Skeletal muscle tissue (tissue), 4 donors: ENCODE data around the gene LRRC56. TPM values are rescaled to one million over a fixed set of nuclear protein-coding genes. Genes with fewer than 3 reads are reported as not detected.

ENCODE experiments used
- H3K27ac ChIP-seq: one replicate; pipeline ENCODE4 v1.7.0; 2013; ENCODE audit warnings: mild to moderate bottlenecking, low read depth, low read length, inconsistent platforms
- H3K27me3 ChIP-seq, 3 donors: one replicate each; pipeline ENCODE4 v1.7.0; 2013; ENCODE audit warnings: low read length in 3 of 3; ENCODE audit not compliant: control insufficient read depth in 3 of 3, insufficient read depth in 3 of 3
- H3K36me3 ChIP-seq, 3 donors: one replicate each; pipeline ENCODE4 v1.7.0; 2013; ENCODE audit warnings: low read length in 3 of 3; ENCODE audit not compliant: control insufficient read depth in 3 of 3, insufficient read depth in 3 of 3
- H3K4me1 ChIP-seq, 3 donors: one replicate each; pipeline ENCODE4 v1.7.0; 2013; ENCODE audit warnings: low read length in 3 of 3, mild to moderate bottlenecking in 3 of 3; ENCODE audit not compliant: control insufficient read depth in 3 of 3, insufficient read depth in 3 of 3
- H3K4me3 ChIP-seq, 3 donors: one replicate each; pipeline ENCODE4 v1.7.0; 2013; ENCODE audit warnings: low read length in 3 of 3
- H3K9ac ChIP-seq, 3 donors: one replicate each; pipeline ENCODE4 v1.7.0; 2013; ENCODE audit warnings: low read length in 3 of 3, mild to moderate bottlenecking in 3 of 3, moderate library complexity in 2 of 3, low read depth in 1 of 3
- H3K9me3 ChIP-seq, 3 donors: one replicate each; pipeline ENCODE4 v1.7.0; 2013; ENCODE audit warnings: low read length in 3 of 3; ENCODE audit not compliant: control insufficient read depth in 3 of 3
- total RNA-seq: library from RNA; depleted of rRNA; stranded (reverse); fragments of >200 nt; gene quantifications from one replicate; pipeline ENCODE4 v1.2.3, GENCODE V29; 2014
- donor health status: Osteomylitis.

LRRC56 gene
- total RNA-seq, 1 donor from 2014 or later: under 0.01 TPM

DNA sequence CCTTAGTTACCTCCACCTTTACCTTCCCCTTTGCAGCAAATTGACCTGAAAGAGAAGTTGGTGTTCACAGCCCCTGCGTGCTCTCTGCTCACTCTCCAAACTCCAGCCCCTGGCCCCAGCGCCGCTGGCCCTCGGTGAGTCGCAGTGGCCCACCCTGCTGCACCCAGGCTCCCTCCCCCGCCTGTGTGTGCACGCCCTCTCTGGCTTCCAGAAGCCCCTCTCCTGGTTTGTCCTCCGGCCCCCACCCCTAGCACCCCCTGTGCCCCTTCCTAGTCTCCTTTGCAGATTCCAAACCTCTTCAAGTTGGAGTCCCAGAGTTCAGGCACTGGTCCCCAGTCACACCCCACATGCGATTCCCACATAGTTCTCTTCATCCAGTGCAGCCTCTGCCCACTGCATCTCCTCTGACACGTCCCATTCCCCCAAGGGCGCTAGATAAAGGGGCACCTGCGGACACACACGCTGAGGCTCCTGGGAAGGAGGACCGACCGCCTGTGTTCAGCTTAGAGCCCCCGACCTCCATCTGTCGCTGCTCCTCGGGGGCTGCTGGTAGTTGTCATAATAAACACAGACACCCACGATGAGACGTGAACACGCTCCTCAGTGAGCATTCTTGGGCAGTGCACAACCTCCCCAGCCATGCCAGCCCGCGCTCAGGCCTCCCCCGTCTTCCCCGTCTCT, 37.4 kb downstream of the LRRC56 start:
- peaks cover 42 to 50% (median 43%) of the 10 kb centered on the region in 3 donors for H3K4me1 ChIP-seq
- H3K9me3 ChIP-seq: no peaks in the 10 kb centered on the region
- H3K27ac ChIP-seq: no peak overlapping the region
- H3K9ac ChIP-seq: peak overlapping the region in 2 of 3 donors; percentile 73 to 83
- H3K36me3 ChIP-seq: peaks cover 0 to 3% (median 2%) of the 10 kb centered on the region in 3 donors
- no peaks in the 10 kb centered on the region for H3K27me3 ChIP-seq
- peak overlapping the region; percentile 51 to 88 (median 80) for H3K4me3 ChIP-seq

DNA sequence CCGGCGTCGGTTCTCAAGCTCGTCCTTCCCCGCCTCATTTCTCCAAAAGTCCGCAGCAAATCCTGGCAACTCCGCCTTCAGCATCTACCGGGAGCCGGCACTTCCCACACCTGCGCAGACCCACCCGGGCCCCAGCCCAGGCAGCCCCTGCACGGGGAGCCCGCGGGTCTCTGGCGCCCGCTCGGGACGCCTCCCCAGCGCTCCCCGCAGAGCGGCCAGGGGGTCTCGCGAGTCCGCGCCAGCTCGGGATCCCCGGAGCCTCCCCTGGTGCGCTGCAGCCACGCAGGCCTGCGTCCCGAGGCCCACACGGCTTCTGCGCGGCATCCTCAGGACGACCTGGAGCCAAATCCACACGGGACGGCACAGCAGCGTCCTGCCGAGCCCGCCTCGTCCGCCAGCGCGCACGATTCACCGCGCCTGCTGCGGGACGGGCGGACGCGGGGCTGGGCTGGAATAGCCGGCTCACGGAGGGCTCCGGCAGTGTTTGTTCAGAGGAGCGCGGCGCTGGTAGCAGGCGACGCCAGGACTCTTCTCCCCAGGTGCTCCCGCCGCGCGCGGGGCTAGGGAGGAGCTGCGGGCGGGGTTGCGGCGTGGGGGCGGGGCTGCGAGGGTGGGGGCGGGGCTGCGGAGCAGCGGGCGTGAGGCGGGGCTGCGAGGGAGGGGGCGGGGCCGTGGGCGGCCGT, 38.1 kb downstream of the LRRC56 start:
- no peaks in the 10 kb centered on the region for H3K9me3 ChIP-seq
- H3K9ac ChIP-seq: peak overlapping the region; percentile 61 to 83 (median 73)
- no peaks in the 10 kb centered on the region for H3K27me3 ChIP-seq
- peaks cover 49 to 57% (median 49%) of the 10 kb centered on the region in 3 donors for H3K4me1 ChIP-seq
- H3K4me3 ChIP-seq: peak overlapping the region; percentile 51 to 88 (median 80)
- peaks cover 0 to 3% (median 2%) of the 10 kb centered on the region in 3 donors for H3K36me3 ChIP-seq
- no peak overlapping the region for H3K27ac ChIP-seq

DNA sequence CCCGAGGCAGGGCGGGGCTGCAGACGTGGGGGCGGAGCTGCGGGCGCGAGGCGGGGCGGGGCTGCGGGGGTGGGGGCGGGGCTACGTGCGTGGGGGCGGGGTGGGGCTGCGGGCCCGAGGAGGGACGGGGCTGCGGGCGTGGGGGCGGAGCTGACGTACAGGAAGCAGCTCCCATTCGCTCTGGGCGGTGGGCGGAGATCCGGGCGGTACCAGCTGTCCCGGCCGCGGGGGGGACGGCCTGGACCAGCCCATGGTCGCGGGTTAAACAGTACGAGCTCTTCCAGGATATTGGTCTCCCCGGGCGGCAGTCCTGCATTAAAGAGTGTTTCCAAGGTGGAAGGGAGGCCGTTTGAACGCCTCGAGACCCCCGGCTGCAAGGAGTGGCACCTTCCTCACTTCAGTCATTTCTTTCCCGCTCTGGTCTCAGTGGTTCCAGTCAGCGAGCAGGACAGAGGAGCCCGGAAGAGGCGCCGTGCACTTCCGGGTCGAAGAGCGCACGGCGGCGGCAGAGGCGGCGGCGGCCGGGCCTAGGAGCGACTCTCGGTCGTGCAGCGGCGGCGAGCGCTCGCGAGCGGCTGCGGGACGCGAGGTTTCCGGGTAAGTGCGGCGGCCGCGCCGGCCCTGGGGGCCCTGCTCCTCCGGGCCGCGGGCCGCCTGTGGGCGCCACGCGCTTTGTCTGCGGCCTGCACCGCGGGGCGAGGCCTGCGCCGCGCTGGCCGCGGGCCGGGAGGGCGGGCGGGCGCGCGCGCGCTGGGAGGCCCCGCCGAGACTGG, 38.9 kb downstream of the LRRC56 start, which contains the start of gene PHRF1:
Gene PHRF1 (plus strand): TSS at position 475 of the 773 bp plus-strand sequence. CDS start 5,043 bp downstream, outside the sequence.
- H3K4me1 ChIP-seq: peaks cover 51 to 59% (median 51%) of the 10 kb centered on the region in 3 donors
- H3K9ac ChIP-seq: peak within 1 kb of the TSS; percentile 93 to 99 (median 98)
- H3K9me3 ChIP-seq: no peaks in the 10 kb centered on the region

DNA sequence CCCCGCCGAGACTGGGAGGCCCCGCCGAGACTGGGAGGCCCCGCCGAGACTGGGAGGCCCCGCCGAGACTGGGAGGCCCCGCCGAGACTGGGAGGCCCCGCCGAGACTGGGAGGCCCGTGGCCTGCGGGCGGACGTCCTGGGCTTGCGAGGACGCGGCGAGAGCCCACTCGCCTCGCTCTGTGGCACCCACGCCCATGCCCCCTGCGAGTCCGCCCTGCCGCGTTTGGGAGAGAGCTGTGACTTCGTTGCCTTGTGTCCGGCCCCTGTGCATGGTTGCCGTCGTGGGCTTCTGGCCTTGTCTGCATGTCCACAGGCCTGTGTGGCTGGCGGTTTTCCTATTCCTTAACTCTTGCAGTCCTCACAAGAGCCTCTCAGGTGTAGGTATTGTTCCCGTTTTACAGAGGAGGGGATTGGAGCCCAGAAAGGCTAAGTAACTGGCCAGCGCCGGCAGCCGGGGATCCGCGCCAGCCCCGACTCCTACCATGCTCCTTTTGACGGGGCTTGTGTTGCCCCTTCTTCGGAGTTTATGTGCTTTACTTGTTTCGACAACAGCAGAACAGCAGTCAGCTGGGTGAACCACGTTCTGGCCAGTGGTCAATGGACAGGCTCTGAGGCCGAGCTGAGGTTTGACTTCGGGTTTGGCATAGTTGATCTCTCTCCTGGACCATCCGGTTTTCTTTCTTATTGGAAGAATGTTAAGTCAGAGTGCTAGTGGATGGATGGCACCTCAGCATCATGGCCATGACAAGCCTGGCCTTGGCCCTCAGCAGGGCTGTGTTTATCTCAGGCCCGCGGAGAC, 39.7 kb downstream of the LRRC56 start:
- Histone ChIP-seq H3K9ac (peak overlapping the region; percentile 87 to 97 (median 95)), H3K27ac (peak overlapping the region; percentile 58)

More for the DNA sequence above, 38.9 kb downstream of the LRRC56 start, which contains the start of gene PHRF1:
- Histone ChIP-seq H3K4me3 (peak within 1 kb of the TSS; percentile 93 to 98 (median 94)), H3K36me3 (peaks cover 0 to 3% (median 2%) of the 10 kb centered on the region in 3 donors), H3K27me3 (no peaks in the 10 kb centered on the region), H3K27ac (peak within 1 kb of the TSS; percentile 96)

DNA sequence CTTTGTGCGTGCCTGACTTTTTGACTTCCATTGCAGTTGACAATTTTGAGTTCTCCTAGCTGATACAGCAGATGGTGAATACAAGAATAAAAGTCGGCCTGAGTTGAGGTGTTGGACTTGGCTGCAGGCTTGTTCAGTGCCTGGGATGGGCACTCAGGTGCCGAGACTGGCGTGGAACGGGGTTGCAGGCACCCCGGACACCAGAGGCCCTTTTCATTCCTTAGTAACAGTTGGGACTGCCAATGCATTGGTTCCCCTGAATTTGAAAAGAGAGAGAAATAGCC, 40.2 kb downstream of the LRRC56 start:
- Histone ChIP-seq H3K36me3 (peaks cover 7 to 9% (median 8%) of the 10 kb centered on the region in 3 donors), H3K27ac (no peak overlapping the region), H3K9ac (peak overlapping the region; percentile 87 to 97 (median 95)), H3K4me1 (peaks cover 52 to 65% (median 54%) of the 10 kb centered on the region in 3 donors), H3K4me3 (peak overlapping the region; percentile 92 to 98 (median 94)), H3K9me3 (no peaks in the 10 kb centered on the region), H3K27me3 (no peaks in the 10 kb centered on the region)

More for the DNA sequence above, 39.7 kb downstream of the LRRC56 start:
- Histone ChIP-seq H3K27me3 (no peaks in the 10 kb centered on the region), H3K36me3 (peaks cover 4 to 7% (median 6%) of the 10 kb centered on the region in 3 donors), H3K4me1 (peaks cover 52 to 65% (median 54%) of the 10 kb centered on the region in 3 donors), H3K4me3 (peak overlapping the region; percentile 92 to 98 (median 94)), H3K9me3 (no peaks in the 10 kb centered on the region)

DNA sequence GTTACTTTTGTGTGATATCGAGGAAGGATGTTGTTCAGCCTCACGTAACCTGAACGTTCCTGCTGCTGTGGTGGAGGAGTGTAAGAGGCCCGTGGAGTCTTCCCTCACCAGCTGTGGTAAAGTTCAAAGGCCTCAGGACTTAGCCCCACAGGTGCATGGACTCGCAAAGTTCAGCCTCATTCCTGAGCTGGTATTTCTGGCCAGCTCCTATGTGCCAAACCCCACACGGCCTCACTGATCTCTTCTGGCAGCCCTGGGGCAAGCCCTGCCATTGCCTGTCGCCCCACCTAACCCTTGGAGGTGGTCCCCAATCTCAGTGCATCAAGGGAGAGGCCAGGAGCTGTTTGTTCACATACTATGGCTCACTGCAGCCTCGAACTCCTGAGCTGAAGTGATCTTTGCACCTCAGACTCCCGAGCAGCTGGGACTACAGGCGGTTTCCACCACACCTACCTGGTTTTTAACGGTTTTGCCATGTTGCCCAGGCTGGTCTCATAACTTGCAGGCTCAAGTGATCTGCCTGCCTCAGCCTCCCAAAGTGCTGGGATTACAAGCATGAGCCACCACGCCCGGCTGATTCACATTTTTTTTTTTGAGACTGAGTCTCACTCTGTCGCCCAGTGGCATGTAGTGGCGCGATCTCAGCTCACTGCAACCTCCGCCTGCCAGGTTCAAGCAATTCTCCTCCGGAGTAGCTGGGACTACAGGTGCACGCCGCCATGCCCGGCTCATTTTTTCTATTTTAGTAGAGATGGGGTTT, 41.1 kb downstream of the LRRC56 start:
- Histone ChIP-seq H3K36me3 (peaks cover 9 to 12% (median 10%) of the 10 kb centered on the region in 3 donors), H3K4me1 (peaks cover 47 to 59% (median 51%) of the 10 kb centered on the region in 3 donors), H3K27me3 (no peaks in the 10 kb centered on the region), H3K9me3 (no peaks in the 10 kb centered on the region), H3K4me3 (peak overlapping the region; percentile 92 to 98 (median 94)), H3K9ac (peak overlapping the region; percentile 87 to 97 (median 95)), H3K27ac (no peak overlapping the region)

DNA sequence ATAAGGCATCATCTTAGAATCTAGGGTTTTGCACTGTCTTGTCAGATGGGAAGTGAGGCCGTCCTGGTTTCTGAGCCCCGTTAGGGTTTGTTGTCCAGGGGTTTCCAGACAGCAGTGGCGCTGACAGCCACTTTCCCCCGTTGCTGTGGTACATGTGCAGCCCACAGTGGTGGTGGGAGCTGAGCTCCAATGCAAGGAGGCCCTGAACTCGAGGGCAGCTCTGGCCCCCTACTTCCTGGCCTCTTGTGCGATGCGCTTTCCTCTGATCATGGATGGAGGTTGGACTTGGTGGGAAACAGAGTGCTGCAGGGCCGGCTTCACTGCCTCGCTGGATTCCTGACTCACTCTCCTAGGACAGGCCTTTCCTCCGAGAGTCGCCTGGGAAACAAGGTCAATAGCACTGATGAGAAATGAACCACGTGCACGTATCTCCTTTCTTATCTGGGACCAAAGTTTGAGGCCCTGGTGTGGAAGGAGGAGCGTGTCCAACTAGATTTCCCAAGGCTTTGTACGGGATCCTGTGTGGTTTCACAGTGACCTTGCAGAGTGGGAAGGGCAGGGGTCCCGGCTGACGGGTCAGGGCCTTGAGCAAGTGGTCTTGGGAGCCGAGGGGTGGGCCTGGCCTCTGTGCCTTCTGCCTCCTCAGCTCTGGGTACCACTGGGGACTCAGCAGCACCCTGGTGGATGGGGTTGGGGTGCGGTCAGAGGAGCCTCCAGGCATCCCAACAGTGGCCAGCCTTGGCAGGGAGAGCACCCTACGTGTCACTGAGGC, 42.7 kb downstream of the LRRC56 start:
- Histone ChIP-seq H3K4me1 (peaks cover 42 to 51% (median 44%) of the 10 kb centered on the region in 3 donors), H3K27ac (no peak overlapping the region), H3K27me3 (no peaks in the 10 kb centered on the region), H3K4me3 (peak overlapping the region in 1 of 3 donors; percentile 6), H3K9me3 (no peaks in the 10 kb centered on the region), H3K36me3 (peaks cover 17 to 20% (median 19%) of the 10 kb centered on the region in 3 donors), H3K9ac (peak overlapping the region in 2 of 3 donors; percentile 45 to 47)

DNA sequence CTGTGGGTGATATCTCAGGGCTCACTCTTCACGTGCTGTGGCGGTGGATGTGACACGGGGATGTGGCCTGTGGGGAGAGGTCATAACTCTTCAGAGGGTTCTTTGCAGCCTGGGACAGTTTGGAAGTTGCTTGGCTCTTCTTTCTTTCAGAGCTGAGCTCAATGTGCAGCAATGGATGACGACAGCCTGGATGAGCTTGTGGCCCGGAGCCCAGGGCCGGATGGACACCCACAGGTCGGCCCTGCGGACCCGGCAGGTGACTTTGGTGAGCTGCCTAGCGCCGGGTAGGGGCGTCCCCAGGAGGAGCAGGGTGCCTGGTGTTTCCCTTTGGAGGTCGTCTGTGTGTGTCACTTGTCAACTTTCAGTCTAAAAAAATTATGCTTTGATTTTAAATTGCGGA, 44.0 kb downstream of the LRRC56 start:
- peaks cover 39 to 45% (median 39%) of the 10 kb centered on the region in 3 donors for H3K4me1 ChIP-seq

More for the DNA sequence above, 44.0 kb downstream of the LRRC56 start:
- no peaks in the 10 kb centered on the region for H3K9me3 ChIP-seq
- H3K27me3 ChIP-seq: no peaks in the 10 kb centered on the region
- H3K27ac ChIP-seq: no peak overlapping the region
- H3K36me3 ChIP-seq: peaks cover 19 to 23% (median 20%) of the 10 kb centered on the region in 3 donors
- H3K4me3 ChIP-seq: no peak overlapping the region
- H3K9ac ChIP-seq: no peak overlapping the region
